Measurements from ENCODE around the gene MYT1. TPM values are rescaled to one million over a fixed set of nuclear protein-coding genes. Genes with fewer than 3 reads are reported as not detected.

Gene MYT1
- total and polyA plus RNA-seq, 4 donors: under 0.01 to 6.5 (median 0.08) TPM

DNA sequence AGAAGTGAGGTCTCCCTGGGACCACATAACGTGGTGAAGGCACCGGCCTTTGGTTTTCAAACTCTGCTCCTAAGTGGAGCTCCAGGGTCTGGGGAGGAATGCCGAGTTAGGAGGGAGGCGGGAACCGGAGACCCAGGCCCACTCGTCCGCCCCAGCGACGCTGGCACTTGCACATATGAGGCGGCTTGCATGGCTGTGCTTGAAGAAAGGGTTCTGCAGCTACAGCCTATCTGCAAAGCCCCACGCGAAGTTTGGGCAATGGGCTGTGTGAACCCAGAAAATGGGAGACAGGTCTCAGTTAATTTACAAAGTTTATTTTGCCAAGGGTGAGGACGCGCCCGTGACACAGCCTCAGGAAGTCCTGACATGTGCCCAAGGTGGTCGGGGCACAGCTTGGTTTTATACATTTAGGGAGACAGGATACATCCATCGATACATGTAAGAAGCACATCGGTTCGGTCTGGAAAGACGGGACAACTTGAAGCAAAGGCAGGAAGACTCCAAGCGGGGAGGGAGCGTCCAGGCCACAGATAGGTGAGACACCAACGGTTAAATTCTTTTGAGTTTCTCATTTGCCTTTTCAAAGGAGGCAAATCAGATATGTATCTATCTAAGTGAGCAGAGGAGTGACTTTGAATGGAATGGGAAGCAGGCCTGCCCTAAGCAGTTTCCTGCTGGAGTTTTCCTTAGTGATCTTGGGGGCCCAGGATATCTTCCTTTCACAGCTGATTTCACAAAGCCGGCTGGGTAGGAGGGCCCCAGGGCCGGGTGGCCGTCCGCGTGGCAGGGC is 90.5 kb downstream of the MYT1 start:
- peak overlapping the region; percentile 81 to 83 for H3K27ac ChIP-seq (ENCODE audit: low read depth in 1 of 2, low read length in 2 of 2)
- H3K4me3 ChIP-seq (ENCODE audit: low read depth in 1 of 3, low read length in 3 of 3): peak overlapping the region in 2 of 3 donors; percentile 80 to 84
- TF ChIP-seq HNF4G (IDR thresholded peaks at IDR 0.05) (no peak), TAF1 (conservative IDR thresholded peaks at IDR 0.05) (no peak), RXRA (IDR thresholded peaks at IDR 0.05) (no peak), YY1 (IDR thresholded peaks at IDR 0.05) (no peak), JUND (IDR thresholded peaks at IDR 0.05) (no peak), SP1 (IDR thresholded peaks at IDR 0.05) (no peak), RAD21 (IDR thresholded peaks at IDR 0.05) (no peak)
- TF ChIP-seq, protein P1, sequence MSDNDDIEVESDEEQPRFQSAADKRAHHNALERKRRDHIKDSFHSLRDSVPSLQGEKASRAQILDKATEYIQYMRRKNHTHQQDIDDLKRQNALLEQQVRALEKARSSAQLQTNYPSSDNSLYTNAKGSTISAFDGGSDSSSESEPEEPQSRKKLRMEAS (IDR thresholded peaks at IDR 0.05): no peak
- TF ChIP-seq, protein P2, sequence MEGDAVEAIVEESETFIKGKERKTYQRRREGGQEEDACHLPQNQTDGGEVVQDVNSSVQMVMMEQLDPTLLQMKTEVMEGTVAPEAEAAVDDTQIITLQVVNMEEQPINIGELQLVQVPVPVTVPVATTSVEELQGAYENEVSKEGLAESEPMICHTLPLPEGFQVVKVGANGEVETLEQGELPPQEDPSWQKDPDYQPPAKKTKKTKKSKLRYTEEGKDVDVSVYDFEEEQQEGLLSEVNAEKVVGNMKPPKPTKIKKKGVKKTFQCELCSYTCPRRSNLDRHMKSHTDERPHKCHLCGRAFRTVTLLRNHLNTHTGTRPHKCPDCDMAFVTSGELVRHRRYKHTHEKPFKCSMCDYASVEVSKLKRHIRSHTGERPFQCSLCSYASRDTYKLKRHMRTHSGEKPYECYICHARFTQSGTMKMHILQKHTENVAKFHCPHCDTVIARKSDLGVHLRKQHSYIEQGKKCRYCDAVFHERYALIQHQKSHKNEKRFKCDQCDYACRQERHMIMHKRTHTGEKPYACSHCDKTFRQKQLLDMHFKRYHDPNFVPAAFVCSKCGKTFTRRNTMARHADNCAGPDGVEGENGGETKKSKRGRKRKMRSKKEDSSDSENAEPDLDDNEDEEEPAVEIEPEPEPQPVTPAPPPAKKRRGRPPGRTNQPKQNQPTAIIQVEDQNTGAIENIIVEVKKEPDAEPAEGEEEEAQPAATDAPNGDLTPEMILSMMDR (IDR thresholded peaks at IDR 0.05; ENCODE audit: low read depth, low read length, missing input control): no peak
- TF ChIP-seq, protein P3, sequence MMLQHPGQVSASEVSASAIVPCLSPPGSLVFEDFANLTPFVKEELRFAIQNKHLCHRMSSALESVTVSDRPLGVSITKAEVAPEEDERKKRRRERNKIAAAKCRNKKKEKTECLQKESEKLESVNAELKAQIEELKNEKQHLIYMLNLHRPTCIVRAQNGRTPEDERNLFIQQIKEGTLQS (IDR thresholded peaks at IDR 0.05): no peak
- peak; percentile 43 for DNase-seq (ENCODE audit: low spot score)
- 79% methylated on average over 28 of the region's 28 CpGs for WGBS
- no peaks in the 10 kb centered on the region for H3K36me3 ChIP-seq (ENCODE audit: control insufficient read depth in 4 of 4, insufficient read depth in 3 of 4, low read depth in 1 of 4, low read length in 3 of 4)
- no peaks in the 10 kb centered on the region for H3K9me3 ChIP-seq (ENCODE audit: control insufficient read depth in 4 of 4, low read length in 3 of 4)
- H3K9ac ChIP-seq (ENCODE audit: low read depth in 1 of 2, low read length in 2 of 2): peak overlapping the region in 1 of 2 donors; percentile 60
- H3K4me1 ChIP-seq (ENCODE audit: control insufficient read depth in 4 of 4, insufficient read depth in 4 of 4, low read length in 3 of 4): peaks cover 0 to 25% (median 16%) of the 10 kb centered on the region in 4 donors
- H3K27me3 ChIP-seq (ENCODE audit: control insufficient read depth in 4 of 4, insufficient read depth in 4 of 4, low read length in 3 of 4): no peaks in the 10 kb centered on the region

DNA sequence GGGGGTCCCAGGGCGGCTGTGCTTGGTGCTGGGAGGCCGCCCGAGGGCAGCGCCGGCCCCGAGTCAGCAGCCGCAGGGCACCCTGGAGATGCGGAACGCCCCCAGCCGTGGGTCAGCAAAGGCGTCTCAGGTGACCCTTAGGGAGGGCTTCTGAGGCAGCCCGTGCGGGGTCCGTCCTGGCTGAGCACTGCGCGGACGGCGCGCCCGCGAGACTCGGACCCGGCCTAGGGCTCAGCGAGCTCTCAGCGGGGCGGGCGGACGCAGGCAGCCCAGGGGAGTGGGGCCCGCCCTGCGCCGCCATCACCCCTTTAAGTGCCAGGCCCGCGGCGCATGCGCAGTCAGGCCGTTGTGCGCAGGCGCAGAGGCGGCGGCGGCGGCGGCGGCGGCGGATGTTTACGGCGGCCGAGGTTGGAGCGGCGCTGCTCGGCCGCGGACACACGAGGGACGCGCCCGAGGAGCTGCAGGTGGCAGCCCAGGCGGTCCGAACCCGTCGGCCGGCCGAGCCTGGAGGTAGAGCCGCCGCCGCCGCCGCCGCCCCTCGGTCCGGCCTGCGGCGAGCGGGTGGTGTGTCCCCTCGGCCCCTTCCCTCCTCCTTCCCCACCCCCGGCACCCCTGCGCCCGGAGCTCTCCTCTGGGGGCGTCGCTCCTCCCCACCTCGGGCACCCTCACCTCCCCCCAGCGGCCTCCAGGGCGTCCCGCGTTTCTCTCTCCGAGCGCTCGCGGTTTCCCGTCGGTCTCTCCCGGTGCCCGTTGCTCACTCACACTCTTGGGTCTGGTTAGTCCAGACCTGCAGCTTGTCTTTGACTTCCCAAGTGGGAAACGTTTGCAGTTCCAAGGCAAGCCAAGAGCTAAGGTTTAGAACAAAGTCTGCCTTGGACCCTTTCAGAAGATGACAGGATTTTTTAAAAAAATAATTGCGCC is 91.4 kb downstream of the MYT1 start, which contains the start of gene PCMTD2:
Gene PCMTD2, plus strand, starts transcription at position 388 of the 921 bp plus-strand sequence. CDS start 4,218 bp downstream, outside the sequence.
- Histone ChIP-seq H3K36me3 (ENCODE audit: control insufficient read depth in 4 of 4, insufficient read depth in 3 of 4, low read depth in 1 of 4, low read length in 3 of 4) (peaks cover 0 to under 1% (median 0%) of the 10 kb centered on the region in 4 donors), H3K4me1 (ENCODE audit: control insufficient read depth in 4 of 4, insufficient read depth in 4 of 4, low read length in 3 of 4) (peaks cover 0 to 25% (median 16%) of the 10 kb centered on the region in 4 donors), H3K4me3 (ENCODE audit: low read depth in 1 of 3, low read length in 3 of 3) (peak within 1 kb of the TSS; percentile 80 to 88 (median 84)), H3K9ac (ENCODE audit: low read depth in 1 of 2, low read length in 2 of 2) (peak within 1 kb of the TSS; percentile 24 to 60), H3K27me3 (ENCODE audit: control insufficient read depth in 4 of 4, insufficient read depth in 4 of 4, low read length in 3 of 4) (no peaks in the 10 kb centered on the region), H3K9me3 (ENCODE audit: control insufficient read depth in 4 of 4, low read length in 3 of 4) (no peaks in the 10 kb centered on the region), H3K27ac (ENCODE audit: low read depth in 1 of 2, low read length in 2 of 2) (peak within 1 kb of the TSS; percentile 81 to 83)
- TF ChIP-seq, protein P2 (IDR thresholded peaks at IDR 0.05; ENCODE audit: low read depth, low read length, missing input control): no peak
- peak; percentile 58 for TF ChIP-seq YY1 (IDR thresholded peaks at IDR 0.05)
- no peak for TF ChIP-seq EGR1 (IDR thresholded peaks at IDR 0.05; ENCODE audit: low read depth in 2 of 2)
- TF ChIP-seq RAD21 (IDR thresholded peaks at IDR 0.05): peak in 1 of 2 donors; percentile 5
- TF ChIP-seq, protein P4, sequence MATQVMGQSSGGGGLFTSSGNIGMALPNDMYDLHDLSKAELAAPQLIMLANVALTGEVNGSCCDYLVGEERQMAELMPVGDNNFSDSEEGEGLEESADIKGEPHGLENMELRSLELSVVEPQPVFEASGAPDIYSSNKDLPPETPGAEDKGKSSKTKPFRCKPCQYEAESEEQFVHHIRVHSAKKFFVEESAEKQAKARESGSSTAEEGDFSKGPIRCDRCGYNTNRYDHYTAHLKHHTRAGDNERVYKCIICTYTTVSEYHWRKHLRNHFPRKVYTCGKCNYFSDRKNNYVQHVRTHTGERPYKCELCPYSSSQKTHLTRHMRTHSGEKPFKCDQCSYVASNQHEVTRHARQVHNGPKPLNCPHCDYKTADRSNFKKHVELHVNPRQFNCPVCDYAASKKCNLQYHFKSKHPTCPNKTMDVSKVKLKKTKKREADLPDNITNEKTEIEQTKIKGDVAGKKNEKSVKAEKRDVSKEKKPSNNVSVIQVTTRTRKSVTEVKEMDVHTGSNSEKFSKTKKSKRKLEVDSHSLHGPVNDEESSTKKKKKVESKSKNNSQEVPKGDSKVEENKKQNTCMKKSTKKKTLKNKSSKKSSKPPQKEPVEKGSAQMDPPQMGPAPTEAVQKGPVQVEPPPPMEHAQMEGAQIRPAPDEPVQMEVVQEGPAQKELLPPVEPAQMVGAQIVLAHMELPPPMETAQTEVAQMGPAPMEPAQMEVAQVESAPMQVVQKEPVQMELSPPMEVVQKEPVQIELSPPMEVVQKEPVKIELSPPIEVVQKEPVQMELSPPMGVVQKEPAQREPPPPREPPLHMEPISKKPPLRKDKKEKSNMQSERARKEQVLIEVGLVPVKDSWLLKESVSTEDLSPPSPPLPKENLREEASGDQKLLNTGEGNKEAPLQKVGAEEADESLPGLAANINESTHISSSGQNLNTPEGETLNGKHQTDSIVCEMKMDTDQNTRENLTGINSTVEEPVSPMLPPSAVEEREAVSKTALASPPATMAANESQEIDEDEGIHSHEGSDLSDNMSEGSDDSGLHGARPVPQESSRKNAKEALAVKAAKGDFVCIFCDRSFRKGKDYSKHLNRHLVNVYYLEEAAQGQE (IDR thresholded peaks at IDR 0.05): no peak
- peak in 1 of 2 donors; percentile 58 for TF ChIP-seq GABPA (IDR thresholded peaks at IDR 0.05 in 1 of 2, conservative IDR thresholded peaks at IDR 0.05 in 1 of 2)
- TF ChIP-seq, protein P3 (IDR thresholded peaks at IDR 0.05): no peak
- peak; percentile 88 for DNase-seq (ENCODE audit: low spot score)
- WGBS: under 1% methylated on average over 96 of the region's 96 CpGs
